ENCODE measurements around the gene COL4A2. TPM values are rescaled to one million over a fixed set of nuclear protein-coding genes. Genes with fewer than 3 reads are reported as not detected.

COL4A2 gene
- total RNA-seq, 1 donor from 2014 or later: 159 TPM

GRCh38 chr13:110276553-110276950 lies 30.5 kb upstream of the COL4A2 start:
- no peak for DNase-seq (ENCODE audit: low read depth, low spot score)
- Mint-ChIP-seq H3K9me3 (no peaks in the 10 kb centered on the region), H3K27me3 (ENCODE audit: low read depth) (no peaks in the 10 kb centered on the region), H3K4me1 (peaks cover 30% of the 10 kb centered on the region), H3K36me3 (ENCODE audit: low read depth) (no peaks in the 10 kb centered on the region), H3K4me3 (no peak overlapping the region), H3K27ac (ENCODE audit: unreplicated experiment) (no peak overlapping the region)
- TF ChIP-seq CTCF (conservative IDR thresholded peaks at IDR 0.05): no peak

- no peaks in the 10 kb centered on the region for H3K36me3 Mint-ChIP-seq (ENCODE audit: low read depth)
Observed at GRCh38 chr13:110277357-110277975, 29.6 kb upstream of the COL4A2 start.

GRCh38 chr13:110278859-110279258 lies 28.2 kb upstream of the COL4A2 start:
- no peak for TF ChIP-seq CTCF (conservative IDR thresholded peaks at IDR 0.05)
- Mint-ChIP-seq H3K4me3 (no peak overlapping the region), H3K9me3 (no peaks in the 10 kb centered on the region), H3K27me3 (ENCODE audit: low read depth) (no peaks in the 10 kb centered on the region), H3K4me1 (peaks cover 22% of the 10 kb centered on the region), H3K27ac (ENCODE audit: unreplicated experiment) (no peak overlapping the region), H3K36me3 (ENCODE audit: low read depth) (no peaks in the 10 kb centered on the region)
- no peak for DNase-seq (ENCODE audit: low read depth, low spot score)

More at GRCh38 chr13:110277357-110277975, 29.6 kb upstream of the COL4A2 start:
- no peak for TF ChIP-seq CTCF (conservative IDR thresholded peaks at IDR 0.05)
- DNase-seq (ENCODE audit: low read depth, low spot score): no peak
- no peaks in the 10 kb centered on the region for H3K9me3 Mint-ChIP-seq
- H3K4me3 Mint-ChIP-seq: no peak overlapping the region
- H3K27ac Mint-ChIP-seq (ENCODE audit: unreplicated experiment): no peak overlapping the region
- H3K4me1 Mint-ChIP-seq: peaks cover 30% of the 10 kb centered on the region
- H3K27me3 Mint-ChIP-seq (ENCODE audit: low read depth): no peaks in the 10 kb centered on the region

GRCh38 chr13:110279684-110280083 lies 27.4 kb upstream of the COL4A2 start:
- no peak for DNase-seq (ENCODE audit: low read depth, low spot score)
- Mint-ChIP-seq H3K36me3 (ENCODE audit: low read depth) (no peaks in the 10 kb centered on the region), H3K9me3 (no peaks in the 10 kb centered on the region), H3K4me3 (no peak overlapping the region), H3K4me1 (peaks cover 16% of the 10 kb centered on the region), H3K27me3 (ENCODE audit: low read depth) (no peaks in the 10 kb centered on the region), H3K27ac (ENCODE audit: unreplicated experiment) (no peak overlapping the region)
- TF ChIP-seq CTCF (conservative IDR thresholded peaks at IDR 0.05): no peak

GRCh38 chr13:110280231-110280813 lies 26.8 kb upstream of the COL4A2 start:
- no peaks in the 10 kb centered on the region for H3K27me3 Mint-ChIP-seq (ENCODE audit: low read depth)
- no peak for DNase-seq (ENCODE audit: low read depth, low spot score)
- no peak overlapping the region for H3K4me3 Mint-ChIP-seq
- no peaks in the 10 kb centered on the region for H3K9me3 Mint-ChIP-seq
- peaks cover 12% of the 10 kb centered on the region for H3K4me1 Mint-ChIP-seq
- H3K27ac Mint-ChIP-seq (ENCODE audit: unreplicated experiment): no peak overlapping the region
- TF ChIP-seq CTCF (conservative IDR thresholded peaks at IDR 0.05): no peak
- no peaks in the 10 kb centered on the region for H3K36me3 Mint-ChIP-seq (ENCODE audit: low read depth)

All from neural crest cell (in vitro differentiated cells).